Endothelial cell (in vitro differentiated cells): ENCODE results near the gene PCSK5. TPM values are rescaled to one million over a fixed set of nuclear protein-coding genes. Genes with fewer than 3 reads are reported as not detected.
A peak's percentile ranks its signal among the peaks of the same experiment; 100 is the strongest.

Source experiments
- DNase-seq: peaks from one replicate; pipeline ENCODE4 v3.0.0; 2021; ENCODE audit warnings: low spot score
- H3K27ac Mint-ChIP-seq: one replicate; pipeline ENCODE4 v1.8.0; 2021; ENCODE audit warnings: mixed read lengths, inconsistent platforms; ENCODE audit not compliant: unreplicated experiment
- H3K27me3 Mint-ChIP-seq: one replicate; pipeline ENCODE4 v1.8.0; 2021; ENCODE audit warnings: mild to moderate bottlenecking, moderate library complexity, mixed read lengths, inconsistent platforms; ENCODE audit not compliant: unreplicated experiment
- H3K36me3 Mint-ChIP-seq: one replicate; pipeline ENCODE4 v1.8.0; 2021; ENCODE audit warnings: mild to moderate bottlenecking, low read depth, mixed read lengths, inconsistent platforms; ENCODE audit not compliant: unreplicated experiment
- H3K4me1 Mint-ChIP-seq: one replicate; pipeline ENCODE4 v1.8.0; 2021; ENCODE audit warnings: mild to moderate bottlenecking, mixed read lengths, inconsistent platforms; ENCODE audit not compliant: unreplicated experiment
- H3K4me3 Mint-ChIP-seq: one replicate; pipeline ENCODE4 v1.8.0; 2021; ENCODE audit warnings: mild to moderate bottlenecking, mixed read lengths, inconsistent platforms; ENCODE audit not compliant: unreplicated experiment
- H3K9me3 Mint-ChIP-seq: one replicate; pipeline ENCODE4 v1.8.0; 2021; ENCODE audit warnings: mixed read lengths, inconsistent platforms; ENCODE audit not compliant: unreplicated experiment
- total RNA-seq: library from RNA; stranded (reverse); fragmentation: NEBNext Ultra II Directional; extraction: Animal tissue kit (Norgen Biotek cat#: 25700); gene quantifications from one replicate; pipeline ENCODE4 v1.2.1, GENCODE V29; 2021; ENCODE audit not compliant: unreplicated experiment
- TF ChIP-seq, protein P1 (sequence below): fragments of 200-600 bp; sonication (generic); IDR thresholded peaks from one replicate; pipeline ENCODE4 v1.5.0; 2021; ENCODE audit warnings: antibody characterized with exemption; ENCODE audit not compliant: unreplicated experiment

The PCSK5 gene
- total RNA-seq, 1 donor from 2014 or later: 3.1 TPM

DNA sequence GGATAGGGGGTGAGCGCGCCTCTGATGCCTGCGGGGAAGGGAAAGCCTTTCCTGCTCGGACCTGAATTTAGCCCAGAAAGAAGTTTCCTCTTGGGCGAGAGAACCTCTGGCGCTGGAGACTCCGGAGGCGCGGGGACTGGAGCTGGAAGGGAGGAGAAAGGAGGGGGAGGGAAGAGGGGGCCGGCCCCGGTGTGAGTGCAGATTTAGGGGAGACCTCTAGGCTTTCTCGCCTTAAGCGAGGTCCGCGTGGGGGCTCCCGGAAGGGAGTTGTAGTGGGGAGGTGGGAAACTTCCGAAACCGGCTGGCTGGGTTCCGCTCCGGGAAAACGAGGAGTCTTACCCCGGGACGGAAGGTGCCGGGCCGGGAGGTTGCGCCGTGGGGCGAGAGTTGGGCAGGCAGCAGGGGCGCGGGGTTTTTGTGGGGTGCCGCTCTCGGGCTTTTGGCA, 1.3 kb downstream of the PCSK5 start:
- TF ChIP-seq, protein P1, sequence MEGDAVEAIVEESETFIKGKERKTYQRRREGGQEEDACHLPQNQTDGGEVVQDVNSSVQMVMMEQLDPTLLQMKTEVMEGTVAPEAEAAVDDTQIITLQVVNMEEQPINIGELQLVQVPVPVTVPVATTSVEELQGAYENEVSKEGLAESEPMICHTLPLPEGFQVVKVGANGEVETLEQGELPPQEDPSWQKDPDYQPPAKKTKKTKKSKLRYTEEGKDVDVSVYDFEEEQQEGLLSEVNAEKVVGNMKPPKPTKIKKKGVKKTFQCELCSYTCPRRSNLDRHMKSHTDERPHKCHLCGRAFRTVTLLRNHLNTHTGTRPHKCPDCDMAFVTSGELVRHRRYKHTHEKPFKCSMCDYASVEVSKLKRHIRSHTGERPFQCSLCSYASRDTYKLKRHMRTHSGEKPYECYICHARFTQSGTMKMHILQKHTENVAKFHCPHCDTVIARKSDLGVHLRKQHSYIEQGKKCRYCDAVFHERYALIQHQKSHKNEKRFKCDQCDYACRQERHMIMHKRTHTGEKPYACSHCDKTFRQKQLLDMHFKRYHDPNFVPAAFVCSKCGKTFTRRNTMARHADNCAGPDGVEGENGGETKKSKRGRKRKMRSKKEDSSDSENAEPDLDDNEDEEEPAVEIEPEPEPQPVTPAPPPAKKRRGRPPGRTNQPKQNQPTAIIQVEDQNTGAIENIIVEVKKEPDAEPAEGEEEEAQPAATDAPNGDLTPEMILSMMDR: no peak
- H3K9me3 Mint-ChIP-seq: no peaks in the 10 kb centered on the region
- no peaks in the 10 kb centered on the region for H3K27me3 Mint-ChIP-seq
- DNase-seq: peak; percentile 35
- peaks cover 15% of the 10 kb centered on the region for H3K4me1 Mint-ChIP-seq
- peak overlapping the region; percentile 97 for H3K4me3 Mint-ChIP-seq
- no peak overlapping the region for H3K27ac Mint-ChIP-seq
- H3K36me3 Mint-ChIP-seq: peaks cover 4% of the 10 kb centered on the region

DNA sequence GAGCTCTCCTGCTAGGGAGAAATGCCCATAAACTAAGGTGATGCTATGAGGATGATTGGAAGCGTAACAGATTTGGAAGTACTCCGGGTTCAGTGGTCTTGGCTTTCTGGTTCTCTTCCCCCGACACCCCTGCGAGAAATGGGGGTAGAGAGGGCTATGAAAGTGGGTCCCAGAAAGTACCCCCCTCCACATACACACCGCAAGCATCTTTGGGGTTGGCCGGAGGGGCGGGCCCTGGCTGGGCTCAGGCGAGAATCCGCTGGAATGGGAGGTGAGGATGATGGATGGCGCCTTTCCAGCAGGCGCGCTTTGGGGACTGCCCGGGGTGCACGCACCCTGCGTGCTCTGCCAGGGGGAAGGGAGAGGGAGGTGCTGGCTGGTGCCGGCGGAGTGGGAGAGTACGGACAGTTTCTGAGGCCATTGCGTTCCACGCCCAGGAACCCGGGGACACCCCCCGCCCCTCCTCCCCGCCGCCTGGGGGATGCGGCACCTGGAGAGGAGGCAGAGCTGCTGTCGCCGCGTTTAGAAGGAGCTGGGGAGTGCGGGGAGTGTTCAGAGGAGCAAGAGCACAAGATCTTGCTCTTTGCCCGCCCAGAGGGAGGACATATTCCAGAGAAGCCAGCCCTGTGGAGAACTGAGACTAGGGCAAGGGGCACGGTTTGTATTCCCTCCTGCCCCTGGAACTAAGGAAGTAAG, 1.9 kb downstream of the PCSK5 start:
- peak overlapping the region; percentile 97 for H3K4me3 Mint-ChIP-seq
- peaks cover 4% of the 10 kb centered on the region for H3K36me3 Mint-ChIP-seq
- peak; percentile 24 for DNase-seq
- no peaks in the 10 kb centered on the region for H3K9me3 Mint-ChIP-seq
- no peak overlapping the region for H3K27ac Mint-ChIP-seq
- TF ChIP-seq, protein P1: no peak
- H3K27me3 Mint-ChIP-seq: no peaks in the 10 kb centered on the region
- peaks cover 15% of the 10 kb centered on the region for H3K4me1 Mint-ChIP-seq

DNA sequence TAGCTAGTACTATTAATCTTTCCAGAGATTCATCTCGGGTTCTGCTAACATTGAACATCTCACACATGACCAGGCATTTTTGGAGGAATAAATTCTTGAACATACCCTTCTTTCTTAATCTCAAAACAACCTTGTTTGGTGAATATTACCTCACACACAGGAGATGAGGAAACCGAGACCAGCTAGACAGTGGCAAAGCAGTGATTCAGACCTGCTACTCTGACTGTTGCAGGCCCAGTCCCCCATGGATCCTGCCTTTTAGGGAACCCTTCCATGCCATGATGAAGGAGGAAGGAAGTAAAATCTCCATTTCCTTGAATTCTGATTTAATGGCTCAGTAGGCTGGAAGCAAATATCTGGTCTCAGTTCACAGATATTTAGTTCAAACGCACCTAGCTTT, 2.6 kb downstream of the PCSK5 start:
- peaks cover 15% of the 10 kb centered on the region for H3K4me1 Mint-ChIP-seq
- H3K27me3 Mint-ChIP-seq: no peaks in the 10 kb centered on the region
- H3K9me3 Mint-ChIP-seq: no peaks in the 10 kb centered on the region
- H3K27ac Mint-ChIP-seq: no peak overlapping the region
- peaks cover 4% of the 10 kb centered on the region for H3K36me3 Mint-ChIP-seq
- peak overlapping the region; percentile 97 for H3K4me3 Mint-ChIP-seq
- TF ChIP-seq, protein P1: no peak
- no peak for DNase-seq

DNA sequence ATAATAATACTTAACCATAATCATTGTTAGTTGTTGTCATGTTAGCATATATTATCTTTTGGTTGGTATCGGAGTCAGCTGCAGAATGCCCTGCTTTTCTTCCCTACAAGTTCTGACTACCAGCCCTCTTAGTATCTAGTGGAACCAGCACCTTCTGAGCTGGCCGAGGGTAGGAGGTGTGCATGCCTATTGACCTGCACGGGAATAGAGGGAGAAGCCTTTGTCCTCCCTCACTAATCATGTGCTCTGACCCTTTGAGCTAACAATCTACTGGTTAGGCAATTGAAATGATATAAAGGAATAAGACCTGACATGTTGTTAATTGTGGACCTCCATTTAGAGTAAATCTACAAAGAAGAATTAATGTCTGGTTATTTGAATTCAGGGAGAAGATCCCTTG, 4.1 kb downstream of the PCSK5 start:
- Mint-ChIP-seq H3K4me1 (peaks cover 15% of the 10 kb centered on the region), H3K4me3 (no peak overlapping the region), H3K36me3 (peaks cover 4% of the 10 kb centered on the region), H3K27ac (no peak overlapping the region), H3K27me3 (no peaks in the 10 kb centered on the region), H3K9me3 (no peaks in the 10 kb centered on the region)
- no peak for DNase-seq
- TF ChIP-seq, protein P1: no peak

DNA sequence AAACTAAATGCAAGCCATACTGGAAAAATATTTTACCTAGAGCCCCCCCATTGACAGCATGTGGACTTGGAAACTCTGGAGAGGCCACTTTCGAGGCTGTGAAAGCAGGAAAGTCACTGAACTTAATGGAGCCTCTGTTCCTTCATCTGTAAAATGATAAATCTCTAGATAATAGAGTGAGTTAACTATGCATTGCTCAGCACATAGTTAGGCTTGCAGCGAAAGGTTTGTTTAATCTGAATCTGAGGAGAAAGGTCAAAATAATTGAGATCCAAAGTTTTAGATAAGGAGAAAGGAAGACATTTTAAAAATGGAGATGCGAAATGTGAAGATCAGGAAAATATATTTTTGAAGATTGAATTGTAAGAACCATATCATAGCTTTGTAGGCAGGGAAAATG, 4.6 kb downstream of the PCSK5 start:
- no peaks in the 10 kb centered on the region for H3K27me3 Mint-ChIP-seq
- no peak overlapping the region for H3K27ac Mint-ChIP-seq
- TF ChIP-seq, protein P1: no peak
- no peak overlapping the region for H3K4me3 Mint-ChIP-seq
- H3K9me3 Mint-ChIP-seq: no peaks in the 10 kb centered on the region
- H3K4me1 Mint-ChIP-seq: peaks cover 15% of the 10 kb centered on the region
- DNase-seq: no peak
- H3K36me3 Mint-ChIP-seq: peaks cover 2% of the 10 kb centered on the region
